GM23338 (cell line): ENCODE data around the gene CD6.

Experiments
- EZH2 ChIP-seq: fragments of 200-600 bp; sonication (generic); IDR thresholded peaks from one replicate; pipeline ENCODE4 v1.8.0; 2017; ENCODE audit warnings: antibody characterized with exemption, mild to moderate bottlenecking, low read depth; ENCODE audit not compliant: unreplicated experiment
- JUNB ChIP-seq: IDR thresholded peaks from one replicate; pipeline ENCODE4 v1.6.1; 2016; ENCODE audit warnings: antibody characterized with exemption; ENCODE audit not compliant: unreplicated experiment
- POLR2AphosphoS5 ChIP-seq: IDR thresholded peaks from 2 replicates; pipeline ENCODE4 v1.6.1; 2016; ENCODE audit warnings: antibody characterized with exemption, low read depth
- TF ChIP-seq, protein P1 (sequence below), 2 experiments: fragments of 200-600 bp in 1 of 2; sonication (generic) in 1 of 2; conservative IDR thresholded peaks; 2 replicates each; pipeline versions ENCODE4 v1.5.1 to v1.6.1; 2016 to 2017; ENCODE audit warnings: antibody characterized with exemption in 2 of 2, low read depth in 2 of 2, mild to moderate bottlenecking in 2 of 2, moderate library complexity in 1 of 2
- TF ChIP-seq, protein P2 (sequence below): IDR thresholded peaks from one replicate; pipeline ENCODE4 v1.6.1; 2018; ENCODE audit warnings: antibody characterized with exemption; ENCODE audit not compliant: unreplicated experiment

DNA sequence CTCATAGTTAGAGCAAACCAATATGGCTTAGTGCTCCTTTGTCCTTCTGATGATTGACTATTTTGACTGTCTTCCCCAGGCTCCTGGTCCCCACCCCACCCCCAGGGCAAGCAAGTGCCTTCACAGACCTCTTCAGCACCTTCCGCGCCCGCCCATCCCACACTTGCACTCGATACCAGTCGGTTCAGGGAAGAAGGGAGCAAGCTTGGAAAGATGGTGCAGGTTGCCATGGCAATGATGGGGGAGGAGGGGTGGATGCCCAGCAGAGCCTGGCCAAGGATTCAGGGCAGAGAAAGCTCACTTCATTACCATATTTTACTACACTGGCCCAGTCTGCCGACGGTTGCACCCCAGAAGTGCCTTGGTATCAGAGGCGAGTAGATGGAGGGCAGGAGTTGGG lies 45.0 kb upstream of the CD6 start:
- no peak for TF ChIP-seq POLR2AphosphoS5
- TF ChIP-seq, protein P1, sequence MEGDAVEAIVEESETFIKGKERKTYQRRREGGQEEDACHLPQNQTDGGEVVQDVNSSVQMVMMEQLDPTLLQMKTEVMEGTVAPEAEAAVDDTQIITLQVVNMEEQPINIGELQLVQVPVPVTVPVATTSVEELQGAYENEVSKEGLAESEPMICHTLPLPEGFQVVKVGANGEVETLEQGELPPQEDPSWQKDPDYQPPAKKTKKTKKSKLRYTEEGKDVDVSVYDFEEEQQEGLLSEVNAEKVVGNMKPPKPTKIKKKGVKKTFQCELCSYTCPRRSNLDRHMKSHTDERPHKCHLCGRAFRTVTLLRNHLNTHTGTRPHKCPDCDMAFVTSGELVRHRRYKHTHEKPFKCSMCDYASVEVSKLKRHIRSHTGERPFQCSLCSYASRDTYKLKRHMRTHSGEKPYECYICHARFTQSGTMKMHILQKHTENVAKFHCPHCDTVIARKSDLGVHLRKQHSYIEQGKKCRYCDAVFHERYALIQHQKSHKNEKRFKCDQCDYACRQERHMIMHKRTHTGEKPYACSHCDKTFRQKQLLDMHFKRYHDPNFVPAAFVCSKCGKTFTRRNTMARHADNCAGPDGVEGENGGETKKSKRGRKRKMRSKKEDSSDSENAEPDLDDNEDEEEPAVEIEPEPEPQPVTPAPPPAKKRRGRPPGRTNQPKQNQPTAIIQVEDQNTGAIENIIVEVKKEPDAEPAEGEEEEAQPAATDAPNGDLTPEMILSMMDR (conservative IDR thresholded peaks at IDR 0.05; ENCODE audit: low read depth in 2 of 2), result no peak
- no peak for TF ChIP-seq EZH2
- no peak for TF ChIP-seq JUNB
- TF ChIP-seq, protein P2, sequence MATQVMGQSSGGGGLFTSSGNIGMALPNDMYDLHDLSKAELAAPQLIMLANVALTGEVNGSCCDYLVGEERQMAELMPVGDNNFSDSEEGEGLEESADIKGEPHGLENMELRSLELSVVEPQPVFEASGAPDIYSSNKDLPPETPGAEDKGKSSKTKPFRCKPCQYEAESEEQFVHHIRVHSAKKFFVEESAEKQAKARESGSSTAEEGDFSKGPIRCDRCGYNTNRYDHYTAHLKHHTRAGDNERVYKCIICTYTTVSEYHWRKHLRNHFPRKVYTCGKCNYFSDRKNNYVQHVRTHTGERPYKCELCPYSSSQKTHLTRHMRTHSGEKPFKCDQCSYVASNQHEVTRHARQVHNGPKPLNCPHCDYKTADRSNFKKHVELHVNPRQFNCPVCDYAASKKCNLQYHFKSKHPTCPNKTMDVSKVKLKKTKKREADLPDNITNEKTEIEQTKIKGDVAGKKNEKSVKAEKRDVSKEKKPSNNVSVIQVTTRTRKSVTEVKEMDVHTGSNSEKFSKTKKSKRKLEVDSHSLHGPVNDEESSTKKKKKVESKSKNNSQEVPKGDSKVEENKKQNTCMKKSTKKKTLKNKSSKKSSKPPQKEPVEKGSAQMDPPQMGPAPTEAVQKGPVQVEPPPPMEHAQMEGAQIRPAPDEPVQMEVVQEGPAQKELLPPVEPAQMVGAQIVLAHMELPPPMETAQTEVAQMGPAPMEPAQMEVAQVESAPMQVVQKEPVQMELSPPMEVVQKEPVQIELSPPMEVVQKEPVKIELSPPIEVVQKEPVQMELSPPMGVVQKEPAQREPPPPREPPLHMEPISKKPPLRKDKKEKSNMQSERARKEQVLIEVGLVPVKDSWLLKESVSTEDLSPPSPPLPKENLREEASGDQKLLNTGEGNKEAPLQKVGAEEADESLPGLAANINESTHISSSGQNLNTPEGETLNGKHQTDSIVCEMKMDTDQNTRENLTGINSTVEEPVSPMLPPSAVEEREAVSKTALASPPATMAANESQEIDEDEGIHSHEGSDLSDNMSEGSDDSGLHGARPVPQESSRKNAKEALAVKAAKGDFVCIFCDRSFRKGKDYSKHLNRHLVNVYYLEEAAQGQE, result no peak
